ENCODE results near the gene SDK2. TPM values are rescaled to one million over a fixed set of nuclear protein-coding genes. Genes with fewer than 3 reads are reported as not detected.

SDK2 gene
- polyA plus RNA-seq, 1 experiment, result 0.04 TPM

DNA sequence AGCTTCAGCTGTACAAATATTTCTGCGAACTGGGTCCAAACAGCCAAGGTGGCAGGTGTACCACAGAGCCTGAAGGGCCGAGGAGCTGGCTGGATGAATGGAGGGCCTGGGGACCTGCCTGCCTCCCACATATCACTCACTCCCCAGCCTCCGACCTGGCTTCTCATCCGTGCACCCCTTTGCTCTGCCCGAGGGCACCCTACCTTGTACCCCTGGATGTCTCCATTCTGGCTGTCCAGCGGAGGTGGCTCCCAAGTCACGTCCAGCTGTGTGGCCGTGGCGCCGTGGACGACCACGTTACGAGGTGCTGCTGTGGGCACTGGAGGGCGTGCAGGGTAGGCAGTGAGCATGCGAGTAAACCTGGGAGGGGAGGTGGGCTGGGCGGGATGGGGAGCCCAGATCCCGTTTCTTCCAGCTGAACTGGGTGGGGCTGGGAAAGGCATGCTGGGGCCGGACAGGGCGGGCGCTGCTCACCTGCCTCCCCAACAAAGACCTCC lies 265.2 kb downstream of the SDK2 start:
- TF ChIP-seq, protein P1, sequence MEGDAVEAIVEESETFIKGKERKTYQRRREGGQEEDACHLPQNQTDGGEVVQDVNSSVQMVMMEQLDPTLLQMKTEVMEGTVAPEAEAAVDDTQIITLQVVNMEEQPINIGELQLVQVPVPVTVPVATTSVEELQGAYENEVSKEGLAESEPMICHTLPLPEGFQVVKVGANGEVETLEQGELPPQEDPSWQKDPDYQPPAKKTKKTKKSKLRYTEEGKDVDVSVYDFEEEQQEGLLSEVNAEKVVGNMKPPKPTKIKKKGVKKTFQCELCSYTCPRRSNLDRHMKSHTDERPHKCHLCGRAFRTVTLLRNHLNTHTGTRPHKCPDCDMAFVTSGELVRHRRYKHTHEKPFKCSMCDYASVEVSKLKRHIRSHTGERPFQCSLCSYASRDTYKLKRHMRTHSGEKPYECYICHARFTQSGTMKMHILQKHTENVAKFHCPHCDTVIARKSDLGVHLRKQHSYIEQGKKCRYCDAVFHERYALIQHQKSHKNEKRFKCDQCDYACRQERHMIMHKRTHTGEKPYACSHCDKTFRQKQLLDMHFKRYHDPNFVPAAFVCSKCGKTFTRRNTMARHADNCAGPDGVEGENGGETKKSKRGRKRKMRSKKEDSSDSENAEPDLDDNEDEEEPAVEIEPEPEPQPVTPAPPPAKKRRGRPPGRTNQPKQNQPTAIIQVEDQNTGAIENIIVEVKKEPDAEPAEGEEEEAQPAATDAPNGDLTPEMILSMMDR (IDR thresholded peaks at IDR 0.05; ENCODE audit: insufficient read depth, low read depth, low read length), result no peak
- Histone ChIP-seq H3K4me3 (ENCODE audit: low read depth, low read length) (no peak overlapping the region), H3K36me3 (ENCODE audit: control insufficient read depth, insufficient read depth, low read length) (no peaks in the 10 kb centered on the region), H3K27me3 (ENCODE audit: control insufficient read depth, insufficient read depth, low read length) (peaks cover 4% of the 10 kb centered on the region)
- CTCF ChIA-PET, result interaction anchor here (1.0 to 18.2 kb wide), 2 partner anchors 125 to 147 kb away, joined by 3 to 427 read pairs; partner anchors contain the start of gene CPSF4L
- DNase-seq (ENCODE audit: low read depth), result no peak
- POLR2A ChIA-PET, result no interaction called here

DNA sequence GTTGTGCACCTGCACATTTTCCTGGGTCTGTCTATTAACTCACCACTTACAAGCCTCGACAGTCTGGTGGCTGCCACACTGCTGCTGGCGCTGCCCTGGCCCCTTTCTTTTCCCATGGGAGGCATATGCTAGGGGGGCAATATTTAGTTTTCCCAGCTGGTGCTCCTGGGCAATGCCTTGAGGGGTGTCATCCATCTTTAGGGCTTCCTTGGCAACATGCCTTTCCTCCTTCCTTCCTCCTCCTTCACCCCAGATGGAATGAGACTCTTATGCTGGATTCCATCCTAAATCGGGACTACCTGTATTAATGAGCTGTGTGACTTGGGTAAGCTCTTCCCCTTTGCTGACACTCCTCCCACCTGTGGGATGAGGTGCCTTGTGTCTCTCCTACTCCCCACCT lies 267.6 kb downstream of the SDK2 start:
- CTCF ChIA-PET, result interaction anchor here (0.8 to 18.2 kb wide), 4 partner anchors 68 to 183 kb away, joined by 3 to 427 read pairs (median 4); partner anchors contain the start of gene CPSF4L
- POLR2A ChIA-PET, result no interaction called here

DNA sequence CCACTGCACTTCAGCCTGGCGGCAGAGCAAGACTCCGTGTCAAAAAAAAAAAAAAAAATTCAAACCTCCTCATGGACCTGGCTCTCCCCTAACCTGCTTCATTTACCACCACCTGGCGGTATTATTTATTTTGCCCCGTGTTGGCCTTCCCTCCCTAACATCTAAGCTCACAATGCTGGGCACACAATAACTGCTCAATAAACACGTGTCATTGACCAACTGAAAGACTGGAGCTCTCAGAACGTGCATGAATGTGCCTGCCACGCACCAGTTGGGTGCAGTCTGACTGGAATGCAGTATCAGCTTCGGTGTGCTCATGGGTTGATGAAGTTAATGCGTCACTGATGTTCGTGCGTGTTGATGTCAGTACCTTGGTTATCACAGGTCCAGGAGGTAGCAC lies 268.1 kb downstream of the SDK2 start:
- DNase-seq (ENCODE audit: low read depth), result no peak
- CTCF ChIA-PET, result interaction anchor here (0.8 to 18.2 kb wide), 4 partner anchors 67 to 182 kb away, joined by 3 to 427 read pairs (median 4); partner anchors contain the start of gene CPSF4L
- Histone ChIP-seq H3K36me3 (ENCODE audit: control insufficient read depth, insufficient read depth, low read length) (no peaks in the 10 kb centered on the region), H3K27me3 (ENCODE audit: control insufficient read depth, insufficient read depth, low read length) (peaks cover 9% of the 10 kb centered on the region), H3K4me3 (ENCODE audit: low read depth, low read length) (no peak overlapping the region)
- POLR2A ChIA-PET, result no interaction called here
- TF ChIP-seq, protein P1 (IDR thresholded peaks at IDR 0.05; ENCODE audit: insufficient read depth, low read depth, low read length), result no peak

More for the DNA sequence above, 267.6 kb downstream of the SDK2 start:
- DNase-seq (ENCODE audit: low read depth), result no peak
- no peak overlapping the region for H3K4me3 ChIP-seq (ENCODE audit: low read depth, low read length)
- H3K27me3 ChIP-seq (ENCODE audit: control insufficient read depth, insufficient read depth, low read length), result peaks cover 9% of the 10 kb centered on the region
- TF ChIP-seq, protein P1 (IDR thresholded peaks at IDR 0.05; ENCODE audit: insufficient read depth, low read depth, low read length), result no peak
- H3K36me3 ChIP-seq (ENCODE audit: control insufficient read depth, insufficient read depth, low read length), result no peaks in the 10 kb centered on the region

DNA sequence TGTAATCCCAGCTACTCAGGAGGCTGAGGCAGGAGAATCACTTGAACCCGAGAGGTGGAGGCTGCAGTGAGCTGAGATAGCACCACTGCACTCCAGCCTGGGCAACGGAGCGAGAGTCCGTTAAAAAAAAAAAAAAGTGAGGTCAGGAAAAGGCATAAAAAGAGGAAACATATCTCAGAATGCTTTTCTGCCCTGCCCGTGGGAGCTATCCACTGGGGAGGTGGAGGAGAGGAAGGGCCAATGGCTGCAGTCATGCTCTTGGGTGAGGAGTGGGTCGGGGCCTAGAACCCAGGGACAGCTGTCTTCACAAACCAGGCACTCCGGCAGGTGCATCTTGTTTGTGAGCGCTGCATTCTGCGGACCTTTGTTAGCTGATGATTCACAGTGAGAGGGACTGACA lies 272.4 kb downstream of the SDK2 start:
- TF ChIP-seq, protein P1 (IDR thresholded peaks at IDR 0.05; ENCODE audit: insufficient read depth, low read depth, low read length), result no peak
- POLR2A ChIA-PET, result no interaction called here

DNA sequence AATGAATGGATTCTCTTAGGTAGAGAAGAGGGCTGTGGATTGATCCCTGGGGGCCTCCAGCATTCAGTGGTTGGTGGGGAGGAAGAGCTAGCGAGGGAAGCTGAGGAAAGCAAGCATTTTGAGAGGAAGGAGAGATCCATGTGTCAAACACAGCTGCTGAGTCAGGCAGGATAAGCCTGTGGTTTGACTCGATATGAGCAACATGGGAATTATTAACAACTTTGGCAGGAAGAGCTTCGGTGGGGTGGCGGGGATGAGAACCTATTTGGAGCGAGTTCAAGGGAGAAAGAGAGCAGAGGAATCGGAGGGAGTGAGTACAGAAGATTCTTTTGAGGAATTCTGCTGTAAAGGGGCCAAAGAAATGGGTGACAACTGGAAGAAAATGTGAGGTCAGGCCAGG lies 273.0 kb downstream of the SDK2 start:
- Histone ChIP-seq H3K4me3 (ENCODE audit: low read depth, low read length) (no peak overlapping the region), H3K27me3 (ENCODE audit: control insufficient read depth, insufficient read depth, low read length) (peaks cover 9% of the 10 kb centered on the region), H3K36me3 (ENCODE audit: control insufficient read depth, insufficient read depth, low read length) (no peaks in the 10 kb centered on the region)
- POLR2A ChIA-PET, result interaction anchor here (0.6 kb wide), 3 partner anchors 10 to 471 kb away, joined by 3 to 13 read pairs (median 7); no protein-coding TSS in a partner anchor
- TF ChIP-seq, protein P1 (IDR thresholded peaks at IDR 0.05; ENCODE audit: insufficient read depth, low read depth, low read length), result no peak
- CTCF ChIA-PET, result interaction anchor here (0.9 to 18.2 kb wide), 13 partner anchors 10 to 645 kb away, joined by 3 to 427 read pairs (median 8); partner anchors contain the start of genes CDC42EP4 and CPSF4L
- DNase-seq (ENCODE audit: low read depth), result peak; percentile 42

More for the DNA sequence above, 272.4 kb downstream of the SDK2 start:
- CTCF ChIA-PET, result interaction anchor here (0.9 to 18.2 kb wide), 8 partner anchors 9 to 646 kb away, joined by 3 to 427 read pairs (median 16); partner anchors contain the start of genes CDC42EP4 and CPSF4L
- Histone ChIP-seq H3K27me3 (ENCODE audit: control insufficient read depth, insufficient read depth, low read length) (peaks cover 9% of the 10 kb centered on the region), H3K4me3 (ENCODE audit: low read depth, low read length) (no peak overlapping the region), H3K36me3 (ENCODE audit: control insufficient read depth, insufficient read depth, low read length) (no peaks in the 10 kb centered on the region)
- no peak for DNase-seq (ENCODE audit: low read depth)
